IMR-90 (cell line): ENCODE results near the gene KDM8. TPM values are rescaled to one million over a fixed set of nuclear protein-coding genes. Genes with fewer than 3 reads are reported as not detected.

Experiments used
- ATAC-seq: fragments of 200-7000 bp; cut with Tn5 transposase; 2 replicates; pipeline ENCODE4 v1.9.1; 2020; ENCODE audit warnings: low read depth, mild to moderate bottlenecking, moderate library complexity
- BruUV-seq: library from RNA; stranded (reverse); fragments of 400-500 nt; replicated peaks from 2 replicates; lab custom pipeline; 2021; lab: Mats Ljungman, UMichigan
- CTCF ChIA-PET: fragments of 300-600 bp; formaldehyde crosslinking; extraction: SDS; loops from one replicate; lab custom pipeline; 2021; ENCODE audit warnings: antibody characterized with exemption; lab: Yijun Ruan, JAX
- POLR2A ChIA-PET: fragments of 300-600 bp; sonication (Branson Sonifier 250); formaldehyde crosslinking; loops from one replicate; lab custom pipeline; 2022; ENCODE audit warnings: antibody characterized with exemption; ENCODE audit not compliant: unreplicated experiment; lab: Charles Lee
- DNase-seq: peaks from one replicate; pipeline ENCODE4 v3.0.0; 2013
- H2AFZ ChIP-seq: replicated peaks from 2 replicates; pipeline ENCODE3; 2013; ENCODE audit warnings: low read length, mild to moderate bottlenecking; ENCODE audit not compliant: poor library complexity
- H2AK5ac ChIP-seq: 2 replicates; pipeline ENCODE4 v1.6.1; 2013; ENCODE audit warnings: low read depth, low read length, inconsistent platforms
- H2AK9ac ChIP-seq: replicated peaks from 2 replicates; pipeline ENCODE3; 2013; ENCODE audit warnings: mild to moderate bottlenecking, low read depth, low read length, moderate library complexity; ENCODE audit not compliant: poor library complexity
- H2BK120ac ChIP-seq: 2 replicates; pipeline ENCODE4 v1.6.1; 2013; ENCODE audit warnings: low read depth, low read length, inconsistent platforms
- H2BK15ac ChIP-seq: 3 replicates; pipeline ENCODE4 v1.6.1; 2013; ENCODE audit warnings: low read depth, low read length, inconsistent platforms
- H2BK20ac ChIP-seq: 2 replicates; pipeline ENCODE4 v1.6.1; 2013; ENCODE audit warnings: low read depth, mild to moderate bottlenecking, inconsistent platforms, low read length, moderate library complexity
- H2BK5ac ChIP-seq: 2 replicates; pipeline ENCODE4 v1.6.1; 2013; ENCODE audit warnings: mild to moderate bottlenecking, low read depth, low read length, inconsistent platforms; ENCODE audit not compliant: poor library complexity, severe bottlenecking
- H3K14ac ChIP-seq: replicated peaks from 2 replicates; pipeline ENCODE4 v1.6.1; 2013; ENCODE audit warnings: low read depth, low read length, inconsistent platforms
- H3K18ac ChIP-seq: 2 replicates; pipeline ENCODE4 v1.6.1; 2013; ENCODE audit warnings: low read depth, low read length, control low read depth
- H3K23ac ChIP-seq: 2 replicates; pipeline ENCODE4 v1.6.1; 2013; ENCODE audit warnings: low read depth, low read length, inconsistent platforms
- H3K27ac ChIP-seq: 2 replicates; pipeline ENCODE4 v1.5.1; 2013; ENCODE audit warnings: mild to moderate bottlenecking, control low read depth, low read length; ENCODE audit not compliant: insufficient read depth
- H3K27me3 ChIP-seq: 2 replicates; pipeline ENCODE4 v1.6.1; 2013; ENCODE audit warnings: low read length; ENCODE audit not compliant: control insufficient read depth, insufficient read depth
- H3K36me3 ChIP-seq: 2 replicates; pipeline ENCODE4 v1.6.1; 2013; ENCODE audit warnings: low read length, mixed read lengths; ENCODE audit not compliant: control insufficient read depth, insufficient read depth
- H3K4ac ChIP-seq: 2 replicates; pipeline ENCODE4 v1.6.1; 2013; ENCODE audit warnings: low read depth, low read length, inconsistent platforms
- H3K4me1 ChIP-seq: 2 replicates; pipeline ENCODE4 v1.6.1; 2013; ENCODE audit warnings: low read length, mixed read lengths; ENCODE audit not compliant: control insufficient read depth, insufficient read depth
- H3K4me2 ChIP-seq: 2 replicates; pipeline ENCODE4 v1.6.1; 2013; ENCODE audit warnings: low read depth, mild to moderate bottlenecking, control low read depth, low read length, moderate library complexity
- H3K4me3 ChIP-seq: 2 replicates; pipeline ENCODE4 v1.5.1; 2013; ENCODE audit warnings: low read depth, mild to moderate bottlenecking, control low read depth, low read length, moderate library complexity; ENCODE audit not compliant: insufficient read depth
- H3K56ac ChIP-seq: 2 replicates; pipeline ENCODE4 v1.6.1; 2013; ENCODE audit warnings: low read length, inconsistent platforms; ENCODE audit not compliant: insufficient read depth; ENCODE audit errors: extremely low read depth
- H3K79me1 ChIP-seq, 2 experiments: 2 replicates each; pipeline ENCODE4 v1.6.1; 2013; ENCODE audit warnings: low read length in 2 of 2, inconsistent platforms in 1 of 2, low read depth in 1 of 2
- H3K9ac ChIP-seq: 2 replicates; pipeline ENCODE4 v1.6.1; 2013; ENCODE audit warnings: low read depth, low read length, control low read depth
- H3K9me1 ChIP-seq: 2 replicates; pipeline ENCODE4 v1.6.1; 2013; ENCODE audit warnings: low read length, inconsistent platforms; ENCODE audit not compliant: insufficient read depth
- H3K9me3 ChIP-seq: 2 replicates; pipeline ENCODE4 v1.6.1; 2013; ENCODE audit warnings: low read length; ENCODE audit not compliant: control insufficient read depth, insufficient read depth
- H4K20me1 ChIP-seq: 2 replicates; pipeline ENCODE4 v1.6.1; 2013; ENCODE audit warnings: low read length, inconsistent platforms; ENCODE audit not compliant: insufficient read depth
- H4K5ac ChIP-seq: 2 replicates; pipeline ENCODE4 v1.6.1; 2013; ENCODE audit warnings: mild to moderate bottlenecking, low read depth, low read length, control low read depth
- H4K8ac ChIP-seq, 2 experiments: 2 replicates each; pipeline ENCODE4 v1.6.1; 2013; ENCODE audit warnings: low read depth in 2 of 2, low read length in 2 of 2, control low read depth in 1 of 2, inconsistent platforms in 1 of 2
- H4K91ac ChIP-seq: 2 replicates; pipeline ENCODE4 v1.6.1; 2013; ENCODE audit warnings: low read depth, low read length, inconsistent platforms; ENCODE audit not compliant: insufficient read depth
- BHLHE40 ChIP-seq: fragments of 150-350 bp; IDR thresholded peaks from 2 replicates; pipeline ENCODE4 v1.6.1; 2016; ENCODE audit warnings: mild to moderate bottlenecking, low read depth, low read length
- CHD1 ChIP-seq: IDR thresholded peaks from 2 replicates; pipeline ENCODE4 v1.6.1; 2012; ENCODE audit warnings: low read depth, low read length, improper control_type of control experiment
- FOS ChIP-seq: fragments of 150-350 bp; IDR thresholded peaks from 2 replicates; pipeline ENCODE4 v1.6.1; 2016; ENCODE audit warnings: low read depth, low read length
- MAZ ChIP-seq: IDR thresholded peaks from 2 replicates; pipeline ENCODE4 v1.6.1; 2012; ENCODE audit warnings: low read depth, mild to moderate bottlenecking, low read length, improper control_type of control experiment, moderate library complexity, borderline replicate concordance
- NFE2L2 ChIP-seq: fragments of 150-350 bp; IDR thresholded peaks from 2 replicates; pipeline ENCODE4 v1.6.1; 2016; ENCODE audit warnings: low read depth, mild to moderate bottlenecking, low read length
- RAD21 ChIP-seq: IDR thresholded peaks from 2 replicates; pipeline ENCODE4 v1.6.1; 2012; ENCODE audit warnings: low read length, improper control_type of control experiment
- RCOR1 ChIP-seq: IDR thresholded peaks from 2 replicates; pipeline ENCODE4 v1.6.1; 2012; ENCODE audit warnings: mild to moderate bottlenecking, low read length, improper control_type of control experiment; ENCODE audit not compliant: insufficient replicate concordance
- RFX5 ChIP-seq: IDR thresholded peaks from 2 replicates; pipeline ENCODE4 v1.8.0; 2012; ENCODE audit warnings: low read depth, mild to moderate bottlenecking, low read length, moderate library complexity
- SMC3 ChIP-seq: fragments of 150-350 bp; IDR thresholded peaks from 2 replicates; pipeline ENCODE4 v1.6.1; 2016; ENCODE audit warnings: low read depth, mild to moderate bottlenecking, antibody characterized with exemption, low read length, moderate library complexity
- WGBS, 2 experiments: methylation state at CpG; one replicate each; pipeline versions ENCODE4 v1.1.5 to v1.1.7; 2013; ENCODE audit warnings: missing lambda C conversion rate in 2 of 2; ENCODE audit not compliant: insufficient read length in 1 of 2; ENCODE audit errors: extremely low coverage in 2 of 2; 5-methylcytosine and 5-hydroxymethylcytosine counted together
- dilution Hi-C: fragments of 300-500 bp; cut with HindIII; formaldehyde crosslinking; loops from one replicate; pipeline ENCODE4 v1.14.3; 2018; ENCODE audit warnings: low sequenced_read_pairs; ENCODE audit not compliant: unreplicated experiment
- in situ Hi-C: fragments of 300-500 bp; cut with MboI; formaldehyde crosslinking; loops from 3 replicates; pipeline ENCODE4 v1.14.3; 2019; ENCODE audit warnings: low sequenced_read_pairs, inconsistent platforms, mixed read lengths
- intact Hi-C: fragments of 100-400 bp; cut with micrococcal nuclease; formaldehyde crosslinking; loops from 2 replicates; pipeline ENCODE4 v1.10.0; 2022
- polyA plus RNA-seq, 3 experiments: library from polyadenylated mRNA; depleted of rRNA; stranded (reverse); fragments of >200 nt; gene quantifications; 2 replicates each; pipeline ENCODE4 v1.2.3, GENCODE V29; 2012; ENCODE audit warnings: low replicate concordance in 1 of 3
- total RNA-seq: library from RNA; depleted of rRNA; stranded (reverse); fragments of >200 nt; gene quantifications from 2 replicates; pipeline ENCODE4 v1.2.3, GENCODE V29; 2012
- TF ChIP-seq, protein P1 (sequence below): conservative IDR thresholded peaks from 2 replicates; pipeline ENCODE4 v1.5.1; 2012; ENCODE audit warnings: mild to moderate bottlenecking, low read depth, low read length, improper control_type of control experiment

The KDM8 gene
- total and polyA plus RNA-seq, 2 of the 4 experiments (the other 2 are of a cell fraction): 3.2 to 3.8 TPM

- Histone ChIP-seq H3K36me3 (peaks cover 13% of the 10 kb centered on the region), H3K56ac (no peak overlapping the region), H3K4me1 (peaks cover 26% of the 10 kb centered on the region), H2BK5ac (no peak overlapping the region), H4K91ac (no peak overlapping the region), H3K4me3 (no peak overlapping the region), H3K9ac (no peak overlapping the region), H3K4me2 (no peak overlapping the region), H3K18ac (no peak overlapping the region), H2AFZ (no peak overlapping the region), H3K23ac (no peak overlapping the region), H2BK20ac (no peak overlapping the region), H3K4ac (no peak overlapping the region), H3K9me1 (peaks cover 21% of the 10 kb centered on the region), H4K8ac (no peak overlapping the region), H3K27ac (no peak overlapping the region), H3K27me3 (no peaks in the 10 kb centered on the region), H2BK15ac (no peak overlapping the region), H4K5ac (no peak overlapping the region), H3K79me1 (peaks cover 0 to 11% of the 10 kb centered on the region in 2 experiments; a peak in 2 of 4 replicates), H3K9me3 (no peaks in the 10 kb centered on the region), H4K20me1 (no peaks in the 10 kb centered on the region; the same call in 1 of the 2 replicates), H2AK5ac (no peak overlapping the region), H2BK120ac (no peak overlapping the region), H2AK9ac (no peak overlapping the region), H3K14ac (no peak overlapping the region)
- intact Hi-C loops: no loop called here
- ChIA-PET POLR2A (no interaction called here), CTCF (no interaction called here)
- TF ChIP-seq RCOR1: no peak
- no peak for TF ChIP-seq RFX5
- TF ChIP-seq BHLHE40: no peak
- TF ChIP-seq MAZ: no peak
- TF ChIP-seq NFE2L2: no peak
- no peak for TF ChIP-seq CHD1
- TF ChIP-seq SMC3: no peak
- TF ChIP-seq, protein P1, sequence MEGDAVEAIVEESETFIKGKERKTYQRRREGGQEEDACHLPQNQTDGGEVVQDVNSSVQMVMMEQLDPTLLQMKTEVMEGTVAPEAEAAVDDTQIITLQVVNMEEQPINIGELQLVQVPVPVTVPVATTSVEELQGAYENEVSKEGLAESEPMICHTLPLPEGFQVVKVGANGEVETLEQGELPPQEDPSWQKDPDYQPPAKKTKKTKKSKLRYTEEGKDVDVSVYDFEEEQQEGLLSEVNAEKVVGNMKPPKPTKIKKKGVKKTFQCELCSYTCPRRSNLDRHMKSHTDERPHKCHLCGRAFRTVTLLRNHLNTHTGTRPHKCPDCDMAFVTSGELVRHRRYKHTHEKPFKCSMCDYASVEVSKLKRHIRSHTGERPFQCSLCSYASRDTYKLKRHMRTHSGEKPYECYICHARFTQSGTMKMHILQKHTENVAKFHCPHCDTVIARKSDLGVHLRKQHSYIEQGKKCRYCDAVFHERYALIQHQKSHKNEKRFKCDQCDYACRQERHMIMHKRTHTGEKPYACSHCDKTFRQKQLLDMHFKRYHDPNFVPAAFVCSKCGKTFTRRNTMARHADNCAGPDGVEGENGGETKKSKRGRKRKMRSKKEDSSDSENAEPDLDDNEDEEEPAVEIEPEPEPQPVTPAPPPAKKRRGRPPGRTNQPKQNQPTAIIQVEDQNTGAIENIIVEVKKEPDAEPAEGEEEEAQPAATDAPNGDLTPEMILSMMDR: no peak
- no peak for TF ChIP-seq RAD21
- no peak for TF ChIP-seq FOS
- DNase-seq (no peak), ATAC-seq (no peak)
- dilution Hi-C loops: no loop called here
- 74% methylated on average over 5 of the region's 10 CpGs; no CpG with 5 or more reads in 1 of the 2 experiments for WGBS, 2 experiments
- BruUV-seq: no TSS peak
- in situ Hi-C loops: no loop called here
Measured at GRCh38 chr16:27219161-27219560, 15.8 kb downstream of the KDM8 start.
